Hippocampal formation (tissue), 2 donors: ENCODE results near the gene CLEC2L.
"Not testable (repeated sequence)": the region's sequence is repeated elsewhere in the genome, so short reads cannot be mapped to it uniquely, and the experiment has no call there.

Experiments
- DNase-seq, 2 donors: peaks; one replicate each; lab custom pipeline; 2025; lab: John Stamatoyannopoulos, UW

Gene CLEC2L

DNA sequence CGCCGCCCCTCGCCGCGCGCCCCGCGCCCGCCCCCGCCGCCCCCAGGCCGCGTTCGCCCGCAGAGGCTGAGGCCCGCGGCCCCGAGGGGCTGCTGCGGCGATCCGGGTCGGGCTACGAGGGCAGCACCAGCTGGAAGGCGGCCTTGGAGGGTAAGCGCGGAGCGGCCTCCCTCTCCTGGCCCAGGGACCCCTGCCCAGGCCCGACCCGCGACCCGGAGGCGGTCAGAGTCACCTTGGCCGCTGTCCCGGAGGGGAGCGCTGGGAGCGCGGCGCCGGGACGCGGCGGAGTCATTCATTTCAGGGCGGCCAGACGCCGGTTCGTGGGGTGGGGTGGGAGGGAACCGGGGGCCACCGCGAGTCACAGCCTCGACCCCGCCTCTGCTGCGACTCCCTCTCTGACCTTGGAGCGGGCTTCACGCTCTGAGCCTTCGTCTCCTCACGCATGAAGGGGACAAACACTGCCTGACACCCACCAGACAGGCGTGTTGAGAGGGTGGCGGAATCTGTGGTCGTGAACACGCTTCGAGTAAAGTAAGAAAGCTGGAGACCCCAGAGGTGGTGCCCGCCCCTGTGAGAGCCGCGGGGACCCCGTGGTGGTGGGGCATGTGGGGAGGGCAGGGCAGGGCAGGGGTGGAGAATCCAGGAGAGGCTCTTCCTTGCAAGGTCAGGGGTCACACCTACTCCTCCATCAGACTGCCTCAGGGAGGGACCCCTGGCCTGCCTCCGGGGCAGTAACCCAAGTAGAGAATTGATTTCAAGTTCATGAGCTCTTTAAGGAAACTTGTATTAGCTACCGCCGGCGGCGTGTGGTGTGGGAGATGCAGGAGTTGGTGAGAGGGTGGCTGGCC lies 707 bp downstream of the CLEC2L start:
- no peak for DNase-seq

- DNase-seq, result no peak
Observed at GRCh38 chr7:139525239-139525638, 1.8 kb downstream of the CLEC2L start.

GRCh38 chr7:139525750-139526149 lies 2.3 kb downstream of the CLEC2L start:
- DNase-seq, result no peak

- DNase-seq, result no peak
Observed at GRCh38 chr7:139526578-139527544, 3.4 kb downstream of the CLEC2L start.

DNA sequence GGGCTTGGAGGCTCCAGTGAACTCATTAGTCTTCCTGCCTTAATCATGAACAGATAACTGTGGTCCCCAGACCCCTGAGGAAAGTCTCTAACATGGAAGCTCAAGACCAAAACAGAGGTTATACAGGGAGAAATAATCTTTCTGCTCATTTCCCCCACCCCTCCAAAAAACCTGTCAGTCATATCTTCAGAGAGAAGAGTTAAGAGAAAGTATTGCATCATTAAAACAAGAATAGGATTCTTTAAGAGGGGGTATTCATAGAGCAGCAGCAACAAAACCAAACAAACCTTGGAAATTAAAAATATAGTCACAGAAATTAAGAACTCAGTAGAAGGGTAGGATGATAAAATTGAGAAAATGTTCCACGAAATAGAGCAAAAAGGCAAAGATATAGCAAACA lies 7.6 kb downstream of the CLEC2L start:
- no peak for DNase-seq

DNA sequence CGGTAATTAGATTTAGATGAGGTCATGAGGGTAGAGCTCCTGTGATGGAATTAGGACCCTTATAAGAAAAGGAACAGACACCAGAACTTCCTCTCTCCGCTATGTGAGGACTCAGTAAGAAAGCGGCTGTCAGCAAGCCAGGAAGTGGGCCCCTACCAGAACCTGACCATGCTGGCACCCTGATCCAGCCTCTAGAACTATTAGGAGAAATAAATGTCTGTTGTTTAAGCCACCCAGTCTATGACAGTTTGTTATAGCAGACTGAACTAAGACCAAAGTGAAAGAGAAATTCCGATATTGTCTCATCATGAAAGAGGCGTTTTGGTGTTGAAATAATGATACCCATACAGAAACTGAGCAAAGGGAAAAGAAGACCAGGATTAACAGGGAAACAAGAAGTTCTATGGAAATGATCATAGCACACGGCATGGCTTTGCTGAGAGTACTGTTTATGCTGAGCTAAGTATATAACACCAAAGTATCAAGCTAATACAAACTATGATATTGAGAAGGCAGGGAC lies 9.2 kb downstream of the CLEC2L start:
- DNase-seq, result no peak

DNA sequence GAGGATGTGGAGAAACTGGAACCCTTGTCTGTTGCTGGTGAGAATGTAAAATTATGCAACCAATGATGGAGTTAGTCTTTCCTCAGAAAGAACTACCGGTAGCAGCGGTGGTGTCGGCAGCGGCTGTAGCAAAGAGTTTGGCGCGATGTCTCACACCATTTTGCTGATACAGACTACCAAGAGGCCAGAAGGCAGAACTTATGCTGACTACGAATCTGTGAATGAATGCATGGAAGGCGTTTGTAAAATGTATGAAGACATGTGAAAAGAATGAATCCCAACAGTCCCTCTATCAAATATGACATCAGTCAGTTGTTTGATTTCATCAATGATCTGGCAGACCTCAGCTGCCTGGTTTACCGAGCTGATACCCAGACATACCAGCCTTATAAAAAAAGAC lies 10.6 kb downstream of the CLEC2L start:
- DNase-seq, result no peak

- no peak for DNase-seq
Observed at GRCh38 chr7:139534966-139535651, 11.6 kb downstream of the CLEC2L start.

DNA sequence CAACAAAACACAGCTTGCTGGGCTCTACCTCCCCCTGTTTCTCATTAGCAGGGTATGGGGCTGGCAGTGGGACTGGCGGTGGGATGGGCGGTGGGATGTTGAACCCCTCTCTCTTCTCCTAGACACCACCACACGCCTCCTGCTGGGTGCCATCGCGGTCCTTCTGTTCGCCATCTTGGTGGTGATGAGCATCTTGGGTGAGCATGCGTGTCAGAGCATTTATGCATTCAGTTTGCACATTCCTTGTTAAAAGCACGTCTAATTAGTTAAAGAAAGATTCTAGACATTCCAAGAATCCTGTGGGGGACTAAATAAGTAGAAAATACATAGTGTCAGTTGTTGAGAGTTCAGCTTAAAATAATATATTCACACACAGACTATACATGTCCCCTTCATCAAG lies 12.7 kb downstream of the CLEC2L start:
- no peak for DNase-seq

GRCh38 chr7:139538881-139539635 lies 15.6 kb downstream of the CLEC2L start:
- DNase-seq, result no peak

- no peak for DNase-seq
Observed at GRCh38 chr7:139540203-139540602, 16.7 kb downstream of the CLEC2L start.

GRCh38 chr7:139541600-139542307 lies 18.3 kb downstream of the CLEC2L start:
- no peak for DNase-seq

DNA sequence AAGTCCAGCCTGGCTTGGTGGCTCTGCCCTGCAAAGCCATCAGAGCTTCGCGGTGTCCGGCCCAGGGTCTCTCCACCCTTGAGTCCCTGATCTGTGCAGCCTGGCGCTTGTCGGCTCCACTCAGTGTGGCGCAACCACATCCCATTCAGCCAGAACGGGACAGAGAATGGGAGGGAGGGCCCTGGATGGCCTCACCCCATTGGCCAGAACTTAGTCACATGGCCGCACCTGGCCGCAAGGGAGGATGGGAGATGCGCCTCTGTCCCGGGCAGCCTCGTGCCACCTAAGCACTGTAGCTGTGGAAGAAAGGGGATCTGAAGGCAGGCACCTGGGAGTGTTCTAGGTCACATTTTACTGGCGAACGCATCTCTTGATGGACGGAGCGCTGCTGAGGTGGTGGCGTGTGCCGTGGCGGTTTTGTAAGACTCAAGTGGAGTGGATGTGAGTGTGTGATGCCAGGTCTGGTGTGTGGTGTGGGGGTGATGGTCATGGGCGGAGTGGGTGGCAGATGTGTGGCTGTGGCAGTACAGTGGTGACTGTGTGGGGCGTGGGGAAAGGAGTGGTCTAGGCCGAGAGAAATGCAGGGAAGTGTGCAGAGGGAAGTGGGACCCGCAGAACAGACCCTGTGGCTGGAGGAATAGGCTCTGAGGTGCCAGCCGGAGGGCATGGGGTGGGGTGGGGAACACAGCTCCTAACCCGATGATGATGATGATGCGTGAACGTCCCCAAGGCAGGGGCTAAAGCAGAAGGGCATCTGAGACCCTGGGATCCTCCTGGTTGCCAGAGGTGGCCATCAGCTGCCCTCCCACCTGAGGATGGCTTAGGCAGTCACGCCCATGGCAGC lies 19.0 kb downstream of the CLEC2L start:
- DNase-seq, result no peak

GRCh38 chr7:139543801-139544603 lies 20.5 kb downstream of the CLEC2L start:
- peak in 1 of 2 donors; percentile 5 for DNase-seq

- DNase-seq, result no peak
Observed at GRCh38 chr7:139544645-139545044, 21.2 kb downstream of the CLEC2L start.

GRCh38 chr7:139548302-139549028 lies 25.0 kb downstream of the CLEC2L start:
- DNase-seq, result no peak

DNA sequence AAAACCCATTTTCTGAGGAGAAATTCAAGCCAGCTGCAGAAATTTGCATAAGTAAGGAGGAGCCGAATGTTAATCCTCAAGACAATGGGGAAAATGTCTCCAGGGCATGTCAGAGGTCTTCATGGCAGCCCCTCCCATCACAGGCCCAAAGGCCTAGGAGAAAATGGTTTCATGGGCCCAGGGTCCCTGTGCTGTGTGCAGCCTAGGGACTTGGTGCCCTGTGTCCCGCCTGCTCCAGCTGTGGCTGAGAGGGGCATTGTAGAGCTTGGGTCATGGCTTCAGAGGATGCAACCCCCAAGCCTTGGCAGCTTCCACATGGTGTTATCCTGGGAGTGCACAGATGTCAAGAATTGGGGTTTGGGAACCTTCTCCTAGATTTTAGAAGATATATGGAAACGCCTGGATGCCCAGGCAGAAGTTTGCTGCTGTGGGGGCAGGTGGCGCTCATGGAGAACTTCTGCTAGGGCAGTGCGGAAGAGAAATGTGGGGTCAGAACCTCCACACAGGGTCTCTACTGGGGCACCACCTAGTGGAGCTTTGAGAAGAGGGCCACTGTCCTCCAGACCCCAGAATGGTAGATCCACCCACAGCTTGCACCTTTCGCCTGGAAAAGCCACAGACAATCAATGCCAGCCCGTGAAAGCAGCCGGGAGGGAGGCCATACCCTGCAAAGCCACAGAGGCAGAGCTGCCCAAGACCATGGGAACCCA lies 30.7 kb downstream of the CLEC2L start:
- not testable (repeated sequence) for DNase-seq
